ENCODE results near the gene THSD7B.
"Not testable (repeated sequence)": the region's sequence is repeated elsewhere in the genome, so short reads cannot be mapped to it uniquely, and the experiment has no call there.

Gene THSD7B

GRCh38 chr2:137547842-137548241 is 782.5 kb downstream of the THSD7B start:
- Histone ChIP-seq H3K27ac (no peak overlapping the region), H3K4me2 (no peak overlapping the region), H2AFZ (ENCODE audit: low read depth) (no peak overlapping the region), H3K9ac (no peak overlapping the region), H3K79me2 (ENCODE audit: insufficient read depth, low read depth) (no peaks in the 10 kb centered on the region), H4K20me1 (ENCODE audit: insufficient read depth) (no peaks in the 10 kb centered on the region), H3K4me3 (IDR thresholded peaks at IDR 0.05; ENCODE audit: insufficient read depth, low read depth, low read length) (no peak overlapping the region), H3K36me3 (ENCODE audit: insufficient read depth) (no peaks in the 10 kb centered on the region), H3K27me3 (ENCODE audit: insufficient read depth, low read depth) (no peaks in the 10 kb centered on the region), H3K4me1 (ENCODE audit: low read depth, poor library complexity, severe bottlenecking) (no peaks in the 10 kb centered on the region)
- TF ChIP-seq, protein P1, sequence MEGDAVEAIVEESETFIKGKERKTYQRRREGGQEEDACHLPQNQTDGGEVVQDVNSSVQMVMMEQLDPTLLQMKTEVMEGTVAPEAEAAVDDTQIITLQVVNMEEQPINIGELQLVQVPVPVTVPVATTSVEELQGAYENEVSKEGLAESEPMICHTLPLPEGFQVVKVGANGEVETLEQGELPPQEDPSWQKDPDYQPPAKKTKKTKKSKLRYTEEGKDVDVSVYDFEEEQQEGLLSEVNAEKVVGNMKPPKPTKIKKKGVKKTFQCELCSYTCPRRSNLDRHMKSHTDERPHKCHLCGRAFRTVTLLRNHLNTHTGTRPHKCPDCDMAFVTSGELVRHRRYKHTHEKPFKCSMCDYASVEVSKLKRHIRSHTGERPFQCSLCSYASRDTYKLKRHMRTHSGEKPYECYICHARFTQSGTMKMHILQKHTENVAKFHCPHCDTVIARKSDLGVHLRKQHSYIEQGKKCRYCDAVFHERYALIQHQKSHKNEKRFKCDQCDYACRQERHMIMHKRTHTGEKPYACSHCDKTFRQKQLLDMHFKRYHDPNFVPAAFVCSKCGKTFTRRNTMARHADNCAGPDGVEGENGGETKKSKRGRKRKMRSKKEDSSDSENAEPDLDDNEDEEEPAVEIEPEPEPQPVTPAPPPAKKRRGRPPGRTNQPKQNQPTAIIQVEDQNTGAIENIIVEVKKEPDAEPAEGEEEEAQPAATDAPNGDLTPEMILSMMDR (conservative IDR thresholded peaks at IDR 0.05; ENCODE audit: low read depth, low read length): no peak

DNA sequence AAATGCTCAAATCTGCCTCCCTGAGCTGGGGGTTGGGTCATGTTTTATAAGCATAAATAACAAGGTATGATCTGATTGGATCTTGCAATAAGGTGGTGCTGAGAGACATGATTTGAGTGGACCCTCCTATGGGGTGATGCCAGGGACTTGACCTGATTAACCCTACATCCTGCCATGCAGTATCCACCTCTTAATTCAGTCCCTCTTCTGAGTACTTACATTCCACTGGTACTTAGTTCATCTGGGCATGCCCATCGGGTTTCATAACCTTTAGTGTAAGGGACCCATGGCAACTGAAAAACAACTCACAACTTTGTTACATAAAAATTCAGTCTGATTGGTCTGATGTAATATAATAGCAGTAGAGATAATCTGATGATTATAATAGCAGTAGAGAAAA is 801.0 kb downstream of the THSD7B start:
- TF ChIP-seq, protein P1 (conservative IDR thresholded peaks at IDR 0.05; ENCODE audit: low read depth, low read length): no peak
- H3K27me3 ChIP-seq (ENCODE audit: insufficient read depth, low read depth): no peaks in the 10 kb centered on the region
- no peak overlapping the region for H3K9ac ChIP-seq
- H3K4me3 ChIP-seq (IDR thresholded peaks at IDR 0.05; ENCODE audit: insufficient read depth, low read depth, low read length): no peak overlapping the region
- H2AFZ ChIP-seq (ENCODE audit: low read depth): no peak overlapping the region
- H3K79me2 ChIP-seq (ENCODE audit: insufficient read depth, low read depth): no peaks in the 10 kb centered on the region
- no peaks in the 10 kb centered on the region for H3K4me1 ChIP-seq (ENCODE audit: low read depth, poor library complexity, severe bottlenecking)
- H3K4me2 ChIP-seq: no peak overlapping the region
- no peak overlapping the region for H3K27ac ChIP-seq
- H3K36me3 ChIP-seq (ENCODE audit: insufficient read depth): no peaks in the 10 kb centered on the region
- H4K20me1 ChIP-seq (ENCODE audit: insufficient read depth): no peaks in the 10 kb centered on the region

GRCh38 chr2:137570484-137570883 is 805.1 kb downstream of the THSD7B start:
- TF ChIP-seq, protein P1 (conservative IDR thresholded peaks at IDR 0.05; ENCODE audit: low read depth, low read length): no peak
- Histone ChIP-seq H3K4me3 (IDR thresholded peaks at IDR 0.05; ENCODE audit: insufficient read depth, low read depth, low read length) (no peak overlapping the region), H3K27ac (no peak overlapping the region), H3K9ac (no peak overlapping the region), H4K20me1 (ENCODE audit: insufficient read depth) (no peaks in the 10 kb centered on the region), H3K36me3 (ENCODE audit: insufficient read depth) (no peaks in the 10 kb centered on the region), H2AFZ (ENCODE audit: low read depth) (no peak overlapping the region), H3K27me3 (ENCODE audit: insufficient read depth, low read depth) (no peaks in the 10 kb centered on the region), H3K4me1 (ENCODE audit: low read depth, poor library complexity, severe bottlenecking) (no peaks in the 10 kb centered on the region), H3K4me2 (no peak overlapping the region), H3K79me2 (ENCODE audit: insufficient read depth, low read depth) (no peaks in the 10 kb centered on the region)

- not testable (repeated sequence) for H4K20me1 ChIP-seq (ENCODE audit: insufficient read depth); H3K4me1 ChIP-seq (ENCODE audit: low read depth, poor library complexity, severe bottlenecking)
Measured at GRCh38 chr2:137587834-137588233, 822.5 kb downstream of the THSD7B start.

GRCh38 chr2:137588578-137588977 is 823.2 kb downstream of the THSD7B start:
- H3K4me3 ChIP-seq (IDR thresholded peaks at IDR 0.05; ENCODE audit: insufficient read depth, low read depth, low read length); H3K4me1 ChIP-seq (ENCODE audit: low read depth, poor library complexity, severe bottlenecking): not testable (repeated sequence)

More at GRCh38 chr2:137587834-137588233, 822.5 kb downstream of the THSD7B start:
- not testable (repeated sequence) for H3K4me3 ChIP-seq (IDR thresholded peaks at IDR 0.05; ENCODE audit: insufficient read depth, low read depth, low read length); H3K27me3 ChIP-seq (ENCODE audit: insufficient read depth, low read depth); H3K27ac ChIP-seq; H3K4me2 ChIP-seq; H2AFZ ChIP-seq (ENCODE audit: low read depth); H3K36me3 ChIP-seq (ENCODE audit: insufficient read depth); H3K9ac ChIP-seq; H3K79me2 ChIP-seq (ENCODE audit: insufficient read depth, low read depth)

More at GRCh38 chr2:137588578-137588977, 823.2 kb downstream of the THSD7B start:
- not testable (repeated sequence) for H3K4me2 ChIP-seq; H3K36me3 ChIP-seq (ENCODE audit: insufficient read depth); H3K27ac ChIP-seq; H3K9ac ChIP-seq; H3K27me3 ChIP-seq (ENCODE audit: insufficient read depth, low read depth); H4K20me1 ChIP-seq (ENCODE audit: insufficient read depth); H2AFZ ChIP-seq (ENCODE audit: low read depth); H3K79me2 ChIP-seq (ENCODE audit: insufficient read depth, low read depth)

Data from KMS-11 (cell line).